ENCODE results near the gene DSCAM. TPM values are rescaled to one million over a fixed set of nuclear protein-coding genes. Genes with fewer than 3 reads are reported as not detected.

The DSCAM gene
- total and polyA plus RNA-seq, 2 donors (not counting 3 experiments of a cell fraction or from before 2014, with no cell fraction given), result not detected

DNA sequence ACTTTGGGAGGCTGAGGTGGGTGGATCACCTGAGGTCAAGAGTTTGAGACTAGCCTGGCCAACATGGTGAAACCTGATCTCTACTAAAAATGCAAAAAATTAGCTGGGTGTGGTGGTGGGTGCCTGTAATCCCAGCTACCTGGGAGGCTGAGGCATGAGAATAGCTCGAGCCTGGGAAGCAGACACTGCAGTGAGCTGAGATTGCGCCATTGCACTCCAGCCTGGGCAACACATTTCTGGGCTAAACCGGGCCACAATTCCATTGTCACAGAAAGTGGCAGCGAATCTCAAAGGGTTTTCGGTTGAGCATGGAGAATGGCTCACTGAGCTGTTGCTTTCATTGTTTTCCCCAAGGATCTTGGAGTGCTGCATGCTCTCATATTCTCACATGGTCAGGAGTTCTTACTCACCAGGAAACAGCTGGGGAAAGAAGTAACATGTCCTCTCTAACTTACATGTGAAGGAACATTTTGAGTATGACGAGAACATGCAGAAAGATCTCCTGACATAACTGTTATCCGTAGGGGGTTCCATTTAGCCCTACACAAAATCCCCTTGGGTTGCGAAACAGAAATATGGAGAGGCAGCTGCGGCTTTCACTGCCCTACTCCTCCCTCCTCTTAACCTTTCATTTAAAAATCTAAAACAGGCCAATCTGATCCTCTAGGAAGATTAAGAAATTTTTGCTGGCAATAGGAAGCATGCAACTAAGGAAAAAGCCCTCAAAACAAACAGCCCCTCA lies 638.6 kb downstream of the DSCAM start:
- CTCF ChIA-PET, result no interaction called here
- TF ChIP-seq GATA2 (IDR thresholded peaks at IDR 0.05; ENCODE audit: insufficient read depth, insufficient read length, low read depth, low read length), result no peak
- no peak for TF ChIP-seq POLR2AphosphoS5 (IDR thresholded peaks at IDR 0.05; ENCODE audit: insufficient read depth, low read depth, low read length)
- no peak for TF ChIP-seq POLR2A (IDR thresholded peaks at IDR 0.05; ENCODE audit: low read depth, low read length)
- TF ChIP-seq, protein P1, sequence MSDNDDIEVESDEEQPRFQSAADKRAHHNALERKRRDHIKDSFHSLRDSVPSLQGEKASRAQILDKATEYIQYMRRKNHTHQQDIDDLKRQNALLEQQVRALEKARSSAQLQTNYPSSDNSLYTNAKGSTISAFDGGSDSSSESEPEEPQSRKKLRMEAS (IDR thresholded peaks at IDR 0.05; ENCODE audit: insufficient read depth, insufficient read length), result no peak
- TF ChIP-seq MYC (IDR thresholded peaks at IDR 0.05; ENCODE audit: low read depth, low read length), result no peak
- TF ChIP-seq EZH2 (IDR thresholded peaks at IDR 0.05; ENCODE audit: borderline replicate concordance, low read depth, low read length, severe bottlenecking), result no peak
- TF ChIP-seq JUN (IDR thresholded peaks at IDR 0.05; ENCODE audit: borderline replicate concordance, insufficient read depth, insufficient read length, low read depth), result no peak
- TF ChIP-seq, protein P2, sequence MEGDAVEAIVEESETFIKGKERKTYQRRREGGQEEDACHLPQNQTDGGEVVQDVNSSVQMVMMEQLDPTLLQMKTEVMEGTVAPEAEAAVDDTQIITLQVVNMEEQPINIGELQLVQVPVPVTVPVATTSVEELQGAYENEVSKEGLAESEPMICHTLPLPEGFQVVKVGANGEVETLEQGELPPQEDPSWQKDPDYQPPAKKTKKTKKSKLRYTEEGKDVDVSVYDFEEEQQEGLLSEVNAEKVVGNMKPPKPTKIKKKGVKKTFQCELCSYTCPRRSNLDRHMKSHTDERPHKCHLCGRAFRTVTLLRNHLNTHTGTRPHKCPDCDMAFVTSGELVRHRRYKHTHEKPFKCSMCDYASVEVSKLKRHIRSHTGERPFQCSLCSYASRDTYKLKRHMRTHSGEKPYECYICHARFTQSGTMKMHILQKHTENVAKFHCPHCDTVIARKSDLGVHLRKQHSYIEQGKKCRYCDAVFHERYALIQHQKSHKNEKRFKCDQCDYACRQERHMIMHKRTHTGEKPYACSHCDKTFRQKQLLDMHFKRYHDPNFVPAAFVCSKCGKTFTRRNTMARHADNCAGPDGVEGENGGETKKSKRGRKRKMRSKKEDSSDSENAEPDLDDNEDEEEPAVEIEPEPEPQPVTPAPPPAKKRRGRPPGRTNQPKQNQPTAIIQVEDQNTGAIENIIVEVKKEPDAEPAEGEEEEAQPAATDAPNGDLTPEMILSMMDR (IDR thresholded peaks at IDR 0.05; ENCODE audit: extremely low read depth in 1 of 2, insufficient read depth in 1 of 2, low read depth in 1 of 2, low read length in 2 of 2), result no peak
- no peak for TF ChIP-seq FOS (IDR thresholded peaks at IDR 0.05; ENCODE audit: borderline replicate concordance, insufficient read depth, low read length)
- no peak overlapping the region for H3K4me3 ChIP-seq (replicated peaks in 1 of 3; ENCODE audit: insufficient read depth in 1 of 3, low read depth in 1 of 3, low read length in 3 of 3)
- FAIRE-seq (no peak), DNase-seq (ENCODE audit: low read depth, low spot score) (no peak)
- dilution Hi-C loops (cut with MboI; ENCODE audit: extremely low pct_ligation_motif_present, low sequenced_read_pairs) (no loop called here), intact Hi-C loops (cut with micrococcal nuclease) (no loop called here)
- H3K4me1 ChIP-seq (ENCODE audit: control insufficient read depth, extremely low read depth, insufficient read depth, low read length), result no peaks in the 10 kb centered on the region
- POLR2A ChIA-PET, result no interaction called here
- H3K79me2 ChIP-seq (ENCODE audit: control insufficient read depth, insufficient read depth, low read length), result no peaks in the 10 kb centered on the region
- no peaks in the 10 kb centered on the region for H3K36me3 ChIP-seq (ENCODE audit: control insufficient read depth in 2 of 2, extremely low read depth in 1 of 2, insufficient read depth in 2 of 2, low read length in 2 of 2)
- no peaks in the 10 kb centered on the region for H3K27me3 ChIP-seq (ENCODE audit: control insufficient read depth in 2 of 2, insufficient read depth in 2 of 2, low read length in 2 of 2)
- H3K9me1 ChIP-seq (replicated peaks; ENCODE audit: control insufficient read depth, extremely low read depth, insufficient read depth, low read length), result no peaks in the 10 kb centered on the region
- no peak overlapping the region for H3K9ac ChIP-seq (replicated peaks; ENCODE audit: extremely low read depth, insufficient read depth, low read length)
- no TSS peak for BruUV-seq (replicated peaks)
- peaks cover 10% of the 10 kb centered on the region for H3K9me3 ChIP-seq (replicated peaks; ENCODE audit: control insufficient read depth, insufficient read depth, low read length)
- no peak overlapping the region for H3K27ac ChIP-seq (ENCODE audit: insufficient read depth, low read depth, low read length)
- H4K20me1 ChIP-seq (replicated peaks; ENCODE audit: control insufficient read depth, extremely low read depth, insufficient read depth, low read length), result no peaks in the 10 kb centered on the region
- no peak overlapping the region for H2AFZ ChIP-seq (ENCODE audit: low read depth, low read length)
- H3K4me2 ChIP-seq (ENCODE audit: insufficient read depth, low read length), result no peak overlapping the region
